ENCODE measurements around the gene SMYD5. TPM values are rescaled to one million over a fixed set of nuclear protein-coding genes. Genes with fewer than 3 reads are reported as not detected.

Gene SMYD5
- polyA plus RNA-seq, 1 of the 3 experiments (the other 2 are of a cell fraction): 21.4 TPM

- no peak for TF ChIP-seq GATA2 (CRISPR knock-in tag; IDR thresholded peaks at IDR 0.05)
- TF ChIP-seq, protein P1, sequence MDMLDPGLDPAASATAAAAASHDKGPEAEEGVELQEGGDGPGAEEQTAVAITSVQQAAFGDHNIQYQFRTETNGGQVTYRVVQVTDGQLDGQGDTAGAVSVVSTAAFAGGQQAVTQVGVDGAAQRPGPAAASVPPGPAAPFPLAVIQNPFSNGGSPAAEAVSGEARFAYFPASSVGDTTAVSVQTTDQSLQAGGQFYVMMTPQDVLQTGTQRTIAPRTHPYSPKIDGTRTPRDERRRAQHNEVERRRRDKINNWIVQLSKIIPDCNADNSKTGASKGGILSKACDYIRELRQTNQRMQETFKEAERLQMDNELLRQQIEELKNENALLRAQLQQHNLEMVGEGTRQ (IDR thresholded peaks at IDR 0.05; ENCODE audit: borderline replicate concordance, low read depth, low read length): no peak
- no peak for TF ChIP-seq NFIC (IDR thresholded peaks at IDR 0.05; ENCODE audit: borderline replicate concordance)
- TF ChIP-seq, protein P2, sequence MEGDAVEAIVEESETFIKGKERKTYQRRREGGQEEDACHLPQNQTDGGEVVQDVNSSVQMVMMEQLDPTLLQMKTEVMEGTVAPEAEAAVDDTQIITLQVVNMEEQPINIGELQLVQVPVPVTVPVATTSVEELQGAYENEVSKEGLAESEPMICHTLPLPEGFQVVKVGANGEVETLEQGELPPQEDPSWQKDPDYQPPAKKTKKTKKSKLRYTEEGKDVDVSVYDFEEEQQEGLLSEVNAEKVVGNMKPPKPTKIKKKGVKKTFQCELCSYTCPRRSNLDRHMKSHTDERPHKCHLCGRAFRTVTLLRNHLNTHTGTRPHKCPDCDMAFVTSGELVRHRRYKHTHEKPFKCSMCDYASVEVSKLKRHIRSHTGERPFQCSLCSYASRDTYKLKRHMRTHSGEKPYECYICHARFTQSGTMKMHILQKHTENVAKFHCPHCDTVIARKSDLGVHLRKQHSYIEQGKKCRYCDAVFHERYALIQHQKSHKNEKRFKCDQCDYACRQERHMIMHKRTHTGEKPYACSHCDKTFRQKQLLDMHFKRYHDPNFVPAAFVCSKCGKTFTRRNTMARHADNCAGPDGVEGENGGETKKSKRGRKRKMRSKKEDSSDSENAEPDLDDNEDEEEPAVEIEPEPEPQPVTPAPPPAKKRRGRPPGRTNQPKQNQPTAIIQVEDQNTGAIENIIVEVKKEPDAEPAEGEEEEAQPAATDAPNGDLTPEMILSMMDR (IDR thresholded peaks at IDR 0.05): no peak; the same call in 1 of the 2 replicates
Observed at GRCh38 chr2:73232403-73233153, 18.5 kb downstream of the SMYD5 start (continued).

DNA sequence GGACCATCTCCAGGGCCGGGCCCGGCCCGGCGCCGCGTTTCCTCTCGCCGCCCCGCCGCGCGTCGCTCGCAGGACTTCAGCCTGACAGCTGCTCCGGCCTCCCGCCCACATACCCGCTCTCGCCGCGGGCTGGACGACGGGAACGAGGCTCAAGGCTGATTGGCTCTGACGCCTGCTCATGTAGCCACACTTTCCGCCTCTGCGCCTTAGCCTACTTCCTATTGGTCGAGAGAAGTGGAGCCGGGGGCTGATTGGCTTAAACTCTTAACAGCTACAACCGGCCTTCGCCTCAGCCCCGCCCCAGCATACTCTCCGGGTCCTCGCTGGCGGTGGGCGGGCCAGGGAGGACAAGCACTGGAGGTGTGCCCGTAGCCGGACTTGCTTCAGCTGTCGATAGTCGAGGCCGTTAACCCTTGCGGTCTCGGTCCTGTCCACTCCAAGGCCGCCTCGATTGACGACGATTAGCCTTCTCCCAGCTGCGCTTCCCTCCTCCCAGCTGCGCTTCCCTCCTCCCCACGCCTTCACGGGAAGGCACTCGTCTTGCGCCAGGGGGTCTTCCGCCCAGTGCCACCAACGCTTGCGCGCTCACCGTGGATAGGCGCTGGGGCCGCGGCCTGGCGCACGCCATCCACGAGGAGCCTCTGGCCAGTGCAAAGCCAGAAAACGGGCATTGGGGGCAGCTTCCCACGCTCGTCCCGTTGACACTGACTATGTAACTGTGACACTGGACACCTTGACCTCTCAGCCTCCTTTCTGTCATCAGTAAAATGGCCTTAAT, 19.3 kb downstream of the SMYD5 start, which contains the start of gene PRADC1:
Gene PRADC1, minus strand, starts transcription at position 86 of the 778 bp plus-strand sequence. Its CDS starts 79 bp downstream, at position 7.
- peak within 1 kb of the TSS; percentile 96 for H3K9ac ChIP-seq
- DNase-seq: peak; percentile 97
- peaks cover 0 to 20% of the 10 kb centered on the region in 2 experiments; a peak in 3 of 4 replicates for H3K4me1 ChIP-seq (ENCODE audit: control insufficient read depth in 1 of 2, insufficient read depth in 2 of 2, low read depth in 1 of 2, low read length in 1 of 2)
- WGBS (ENCODE audit: low lambda C conversion rate): 0% methylated on average over 26 of the region's 67 CpGs
- peak within 1 kb of the TSS; percentile 98 for H3K4me2 ChIP-seq
- peaks cover 42% of the 10 kb centered on the region for H3K79me2 ChIP-seq (ENCODE audit: insufficient read depth)
- H3K27me3 ChIP-seq (ENCODE audit: insufficient read depth): no peaks in the 10 kb centered on the region
- H3K9me3 ChIP-seq: no peaks in the 10 kb centered on the region
- no peaks in the 10 kb centered on the region for H3K9me2 ChIP-seq
- H3K4me3 ChIP-seq (ENCODE audit: low read depth in 2 of 2, low read length in 1 of 2): peak within 1 kb of the TSS; percentile 96 to 99
- peaks cover 32% of the 10 kb centered on the region for H4K20me1 ChIP-seq (ENCODE audit: insufficient read depth)
- ChIA-PET CTCF (interaction anchor here (0.9 to 4.4 kb wide), 10 partner anchors 10 to 59 kb away, joined by 3 to 27 read pairs (median 5); partner anchors contain the start of genes EGR4 and SMYD5), POLR2A (interaction anchor here (0.9 to 2.7 kb wide), 14 partner anchors 9 to 504 kb away, joined by 3 to 13 read pairs (median 4); partner anchors contain the start of genes ALMS1, SMYD5 and TPRKB)
- H3K27ac ChIP-seq (ENCODE audit: low read depth in 2 of 2, low read length in 1 of 2): peak within 1 kb of the TSS; percentile 91 to 95
- peaks cover 5 to 11% of the 10 kb centered on the region in 2 experiments for H3K36me3 ChIP-seq (replicated peaks in 1 of 2; ENCODE audit: control insufficient read depth in 1 of 2, insufficient read depth in 2 of 2, low read length in 1 of 2)
- peak within 1 kb of the TSS; percentile 94 for H2AFZ ChIP-seq (ENCODE audit: low read depth)
- peaks cover 9% of the 10 kb centered on the region for H3F3A ChIP-seq (replicated peaks; ENCODE audit: insufficient read depth)
- TF ChIP-seq YY1 (IDR thresholded peaks at IDR 0.05; ENCODE audit: low read depth) (no peak), RAD21 (IDR thresholded peaks at IDR 0.05; ENCODE audit: low read length) (no peak), PBX3 (IDR thresholded peaks at IDR 0.05) (peak; percentile 98), IRF3 (IDR thresholded peaks at IDR 0.05; ENCODE audit: low read depth, low read length) (peak; percentile 93), FOXJ3 (CRISPR knock-in tag; IDR thresholded peaks at IDR 0.05) (no peak), POLR2AphosphoS5 (IDR thresholded peaks at IDR 0.05; ENCODE audit: low read depth, low read length) (peak; percentile 9; the same call in 1 of the 2 replicates), EZH2phosphoT487 (IDR thresholded peaks at IDR 0.05; ENCODE audit: borderline replicate concordance, low read depth) (no peak), USF1 (IDR thresholded peaks at IDR 0.05; ENCODE audit: borderline replicate concordance, low read depth) (no peak), CHD2 (IDR thresholded peaks at IDR 0.05; ENCODE audit: low read length, partially characterized antibody) (peak; percentile 94), MXI1 (IDR thresholded peaks at IDR 0.05; ENCODE audit: low read depth, low read length) (peak; percentile 96), FOXM1 (IDR thresholded peaks at IDR 0.05; ENCODE audit: low read depth) (no peak), FOSL2 (IDR thresholded peaks at IDR 0.05; ENCODE audit: borderline replicate concordance, low read depth) (no peak), TEAD4 (IDR thresholded peaks at IDR 0.05; ENCODE audit: borderline replicate concordance, insufficient read depth) (no peak), SIN3A (IDR thresholded peaks at IDR 0.05; ENCODE audit: borderline replicate concordance, low read depth, low read length) (peak; percentile 97), RFX5 (IDR thresholded peaks at IDR 0.05; ENCODE audit: low read length) (peak; percentile 88), TAF1 (IDR thresholded peaks at IDR 0.05; ENCODE audit: borderline replicate concordance, low read depth, low read length) (peak; percentile 11; the same call in 1 of the 2 replicates)
- TF ChIP-seq, protein P3, sequence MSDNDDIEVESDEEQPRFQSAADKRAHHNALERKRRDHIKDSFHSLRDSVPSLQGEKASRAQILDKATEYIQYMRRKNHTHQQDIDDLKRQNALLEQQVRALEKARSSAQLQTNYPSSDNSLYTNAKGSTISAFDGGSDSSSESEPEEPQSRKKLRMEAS (IDR thresholded peaks at IDR 0.05; ENCODE audit: low read depth): peak; percentile 67

All from SK-N-SH (cell line).